Measurements from ENCODE around the gene AGBL4.

- TF ChIP-seq ESRRG (CRISPR knock-in tag; IDR thresholded peaks at IDR 0.05) (no peak), BACH2 (CRISPR knock-in tag; IDR thresholded peaks at IDR 0.05; ENCODE audit: borderline replicate concordance) (no peak), GLIS3 (CRISPR knock-in tag; IDR thresholded peaks at IDR 0.05) (no peak), ZNF8 (CRISPR knock-in tag; IDR thresholded peaks at IDR 0.05) (no peak)
- TF ChIP-seq, protein P1, sequence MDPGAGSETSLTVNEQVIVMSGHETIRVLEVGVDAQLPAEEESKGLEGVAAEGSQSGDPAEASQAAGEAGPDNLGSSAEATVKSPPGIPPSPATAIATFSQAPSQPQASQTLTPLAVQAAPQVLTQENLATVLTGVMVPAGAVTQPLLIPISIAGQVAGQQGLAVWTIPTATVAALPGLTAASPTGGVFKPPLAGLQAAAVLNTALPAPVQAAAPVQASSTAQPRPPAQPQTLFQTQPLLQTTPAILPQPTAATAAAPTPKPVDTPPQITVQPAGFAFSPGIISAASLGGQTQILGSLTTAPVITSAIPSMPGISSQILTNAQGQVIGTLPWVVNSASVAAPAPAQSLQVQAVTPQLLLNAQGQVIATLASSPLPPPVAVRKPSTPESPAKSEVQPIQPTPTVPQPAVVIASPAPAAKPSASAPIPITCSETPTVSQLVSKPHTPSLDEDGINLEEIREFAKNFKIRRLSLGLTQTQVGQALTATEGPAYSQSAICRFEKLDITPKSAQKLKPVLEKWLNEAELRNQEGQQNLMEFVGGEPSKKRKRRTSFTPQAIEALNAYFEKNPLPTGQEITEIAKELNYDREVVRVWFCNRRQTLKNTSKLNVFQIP (CRISPR knock-in tag; IDR thresholded peaks at IDR 0.05; ENCODE audit: borderline replicate concordance, low read depth) = no peak
These were observed 1082.6 kb downstream of the AGBL4 start for GRCh38 chr1:48940962-48941732.
